ENCODE data around the gene HAND1.

Gene HAND1

GRCh38 chr5:154479944-154480750, 2.1 kb upstream of the HAND1 start:
- no peak for DNase-seq (ENCODE audit: low read depth in 1 of 2, low spot score in 1 of 2)

GRCh38 chr5:154479160-154479943, 1.3 kb upstream of the HAND1 start:
- no peak for DNase-seq (ENCODE audit: low read depth in 1 of 2, low spot score in 1 of 2)

- no peak for DNase-seq (ENCODE audit: low read depth in 1 of 2, low spot score in 1 of 2)
Measured at GRCh38 chr5:154478752-154479159, 729 bp upstream of the HAND1 start.

GRCh38 chr5:154477382-154478223, 424 bp downstream of the HAND1 start:
- no peak for DNase-seq (ENCODE audit: low read depth in 1 of 2, low spot score in 1 of 2)

- DNase-seq (ENCODE audit: low read depth in 1 of 2, low spot score in 1 of 2): no peak
Measured at GRCh38 chr5:154476354-154477205, 1.4 kb downstream of the HAND1 start.

- DNase-seq (ENCODE audit: low read depth in 1 of 2, low spot score in 1 of 2): no peak
Measured at GRCh38 chr5:154475591-154476353, 2.3 kb downstream of the HAND1 start.

GRCh38 chr5:154474396-154475334, 3.4 kb downstream of the HAND1 start:
- DNase-seq (ENCODE audit: low read depth in 1 of 2, low spot score in 1 of 2): no peak

GRCh38 chr5:154473581-154474283, 4.3 kb downstream of the HAND1 start:
- DNase-seq (ENCODE audit: low read depth in 1 of 2, low spot score in 1 of 2): no peak

GRCh38 chr5:154472871-154473580, 5.0 kb downstream of the HAND1 start:
- no peak for DNase-seq (ENCODE audit: low read depth in 1 of 2, low spot score in 1 of 2)

GRCh38 chr5:154470947-154471870, 6.8 kb downstream of the HAND1 start:
- no peak for DNase-seq (ENCODE audit: low read depth in 1 of 2, low spot score in 1 of 2)

GRCh38 chr5:154470137-154470536, 7.9 kb downstream of the HAND1 start:
- DNase-seq (ENCODE audit: low read depth in 1 of 2, low spot score in 1 of 2): no peak

GRCh38 chr5:154467655-154468354, 10.2 kb downstream of the HAND1 start:
- peak; percentile 60 to 64 for DNase-seq (ENCODE audit: low read depth in 1 of 2, low spot score in 1 of 2)

- DNase-seq (ENCODE audit: low read depth in 1 of 2, low spot score in 1 of 2): no peak
Measured at GRCh38 chr5:154466671-154467070, 11.4 kb downstream of the HAND1 start.

GRCh38 chr5:154466147-154466546, 11.9 kb downstream of the HAND1 start:
- no peak for DNase-seq (ENCODE audit: low read depth in 1 of 2, low spot score in 1 of 2)

- no peak for DNase-seq (ENCODE audit: low read depth in 1 of 2, low spot score in 1 of 2)
Measured at GRCh38 chr5:154465169-154465568, 12.9 kb downstream of the HAND1 start.

GRCh38 chr5:154464438-154464837, 13.6 kb downstream of the HAND1 start:
- no peak for DNase-seq (ENCODE audit: low read depth in 1 of 2, low spot score in 1 of 2)

Measured in activated T-helper 1 cell treated with anti-CD3 and anti-CD28 coated beads, Interleukin-2, amount 50 U/mL, for 16 hours (primary cell).